Measurements from ENCODE around the gene ACAD8.

The ACAD8 gene

DNA sequence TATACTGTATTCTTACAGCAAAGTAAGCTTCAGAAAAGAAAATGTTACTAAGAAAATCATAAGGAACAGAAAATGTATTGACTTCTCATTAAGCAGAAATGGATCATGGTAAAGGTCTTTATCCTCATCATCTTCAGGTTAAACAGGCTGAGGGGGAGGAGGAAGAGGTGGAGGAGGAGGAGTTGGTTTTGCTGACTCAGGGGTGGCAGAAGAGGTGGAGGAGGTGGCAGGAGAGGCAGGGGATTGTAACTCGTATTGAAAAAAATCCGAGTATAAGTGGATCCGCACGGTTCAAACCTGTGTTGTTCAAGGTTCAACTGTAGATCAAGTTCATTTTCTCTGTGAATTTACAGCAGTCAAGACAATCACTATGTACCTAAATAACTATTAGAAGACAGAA is 35.8 kb downstream of the ACAD8 start:
- no peak for ATAC-seq
- TF ChIP-seq OSR1 (CRISPR knock-in tag; IDR thresholded peaks at IDR 0.05): no peak
- TF ChIP-seq TOX (CRISPR knock-in tag; IDR thresholded peaks at IDR 0.05; ENCODE audit: borderline replicate concordance): no peak
- TF ChIP-seq, protein P1, sequence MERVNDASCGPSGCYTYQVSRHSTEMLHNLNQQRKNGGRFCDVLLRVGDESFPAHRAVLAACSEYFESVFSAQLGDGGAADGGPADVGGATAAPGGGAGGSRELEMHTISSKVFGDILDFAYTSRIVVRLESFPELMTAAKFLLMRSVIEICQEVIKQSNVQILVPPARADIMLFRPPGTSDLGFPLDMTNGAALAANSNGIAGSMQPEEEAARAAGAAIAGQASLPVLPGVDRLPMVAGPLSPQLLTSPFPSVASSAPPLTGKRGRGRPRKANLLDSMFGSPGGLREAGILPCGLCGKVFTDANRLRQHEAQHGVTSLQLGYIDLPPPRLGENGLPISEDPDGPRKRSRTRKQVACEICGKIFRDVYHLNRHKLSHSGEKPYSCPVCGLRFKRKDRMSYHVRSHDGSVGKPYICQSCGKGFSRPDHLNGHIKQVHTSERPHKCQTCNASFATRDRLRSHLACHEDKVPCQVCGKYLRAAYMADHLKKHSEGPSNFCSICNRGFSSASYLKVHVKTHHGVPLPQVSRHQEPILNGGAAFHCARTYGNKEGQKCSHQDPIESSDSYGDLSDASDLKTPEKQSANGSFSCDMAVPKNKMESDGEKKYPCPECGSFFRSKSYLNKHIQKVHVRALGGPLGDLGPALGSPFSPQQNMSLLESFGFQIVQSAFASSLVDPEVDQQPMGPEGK (CRISPR knock-in tag; IDR thresholded peaks at IDR 0.05; ENCODE audit: borderline replicate concordance): no peak
- no peak for TF ChIP-seq ZFP30 (CRISPR knock-in tag; IDR thresholded peaks at IDR 0.05)
- TF ChIP-seq, protein P2, sequence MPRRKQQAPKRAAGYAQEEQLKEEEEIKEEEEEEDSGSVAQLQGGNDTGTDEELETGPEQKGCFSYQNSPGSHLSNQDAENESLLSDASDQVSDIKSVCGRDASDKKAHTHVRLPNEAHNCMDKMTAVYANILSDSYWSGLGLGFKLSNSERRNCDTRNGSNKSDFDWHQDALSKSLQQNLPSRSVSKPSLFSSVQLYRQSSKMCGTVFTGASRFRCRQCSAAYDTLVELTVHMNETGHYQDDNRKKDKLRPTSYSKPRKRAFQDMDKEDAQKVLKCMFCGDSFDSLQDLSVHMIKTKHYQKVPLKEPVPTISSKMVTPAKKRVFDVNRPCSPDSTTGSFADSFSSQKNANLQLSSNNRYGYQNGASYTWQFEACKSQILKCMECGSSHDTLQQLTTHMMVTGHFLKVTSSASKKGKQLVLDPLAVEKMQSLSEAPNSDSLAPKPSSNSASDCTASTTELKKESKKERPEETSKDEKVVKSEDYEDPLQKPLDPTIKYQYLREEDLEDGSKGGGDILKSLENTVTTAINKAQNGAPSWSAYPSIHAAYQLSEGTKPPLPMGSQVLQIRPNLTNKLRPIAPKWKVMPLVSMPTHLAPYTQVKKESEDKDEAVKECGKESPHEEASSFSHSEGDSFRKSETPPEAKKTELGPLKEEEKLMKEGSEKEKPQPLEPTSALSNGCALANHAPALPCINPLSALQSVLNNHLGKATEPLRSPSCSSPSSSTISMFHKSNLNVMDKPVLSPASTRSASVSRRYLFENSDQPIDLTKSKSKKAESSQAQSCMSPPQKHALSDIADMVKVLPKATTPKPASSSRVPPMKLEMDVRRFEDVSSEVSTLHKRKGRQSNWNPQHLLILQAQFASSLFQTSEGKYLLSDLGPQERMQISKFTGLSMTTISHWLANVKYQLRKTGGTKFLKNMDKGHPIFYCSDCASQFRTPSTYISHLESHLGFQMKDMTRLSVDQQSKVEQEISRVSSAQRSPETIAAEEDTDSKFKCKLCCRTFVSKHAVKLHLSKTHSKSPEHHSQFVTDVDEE (CRISPR knock-in tag; IDR thresholded peaks at IDR 0.05): no peak
- TF ChIP-seq, protein P3, sequence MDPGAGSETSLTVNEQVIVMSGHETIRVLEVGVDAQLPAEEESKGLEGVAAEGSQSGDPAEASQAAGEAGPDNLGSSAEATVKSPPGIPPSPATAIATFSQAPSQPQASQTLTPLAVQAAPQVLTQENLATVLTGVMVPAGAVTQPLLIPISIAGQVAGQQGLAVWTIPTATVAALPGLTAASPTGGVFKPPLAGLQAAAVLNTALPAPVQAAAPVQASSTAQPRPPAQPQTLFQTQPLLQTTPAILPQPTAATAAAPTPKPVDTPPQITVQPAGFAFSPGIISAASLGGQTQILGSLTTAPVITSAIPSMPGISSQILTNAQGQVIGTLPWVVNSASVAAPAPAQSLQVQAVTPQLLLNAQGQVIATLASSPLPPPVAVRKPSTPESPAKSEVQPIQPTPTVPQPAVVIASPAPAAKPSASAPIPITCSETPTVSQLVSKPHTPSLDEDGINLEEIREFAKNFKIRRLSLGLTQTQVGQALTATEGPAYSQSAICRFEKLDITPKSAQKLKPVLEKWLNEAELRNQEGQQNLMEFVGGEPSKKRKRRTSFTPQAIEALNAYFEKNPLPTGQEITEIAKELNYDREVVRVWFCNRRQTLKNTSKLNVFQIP (CRISPR knock-in tag; IDR thresholded peaks at IDR 0.05; ENCODE audit: borderline replicate concordance, low read depth): no peak
- no peak for TF ChIP-seq TCF4 (CRISPR knock-in tag; IDR thresholded peaks at IDR 0.05; ENCODE audit: borderline replicate concordance)
- no peak for TF ChIP-seq ARNTL (CRISPR knock-in tag; IDR thresholded peaks at IDR 0.05; ENCODE audit: borderline replicate concordance, low read depth)
- no peak for TF ChIP-seq ISL1 (CRISPR knock-in tag; IDR thresholded peaks at IDR 0.05)
- TF ChIP-seq, protein P4, sequence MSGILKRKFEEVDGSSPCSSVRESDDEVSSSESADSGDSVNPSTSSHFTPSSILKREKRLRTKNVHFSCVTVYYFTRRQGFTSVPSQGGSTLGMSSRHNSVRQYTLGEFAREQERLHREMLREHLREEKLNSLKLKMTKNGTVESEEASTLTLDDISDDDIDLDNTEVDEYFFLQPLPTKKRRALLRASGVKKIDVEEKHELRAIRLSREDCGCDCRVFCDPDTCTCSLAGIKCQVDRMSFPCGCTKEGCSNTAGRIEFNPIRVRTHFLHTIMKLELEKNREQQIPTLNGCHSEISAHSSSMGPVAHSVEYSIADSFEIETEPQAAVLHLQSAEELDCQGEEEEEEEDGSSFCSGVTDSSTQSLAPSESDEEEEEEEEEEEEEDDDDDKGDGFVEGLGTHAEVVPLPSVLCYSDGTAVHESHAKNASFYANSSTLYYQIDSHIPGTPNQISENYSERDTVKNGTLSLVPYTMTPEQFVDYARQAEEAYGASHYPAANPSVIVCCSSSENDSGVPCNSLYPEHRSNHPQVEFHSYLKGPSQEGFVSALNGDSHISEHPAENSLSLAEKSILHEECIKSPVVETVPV (CRISPR knock-in tag; IDR thresholded peaks at IDR 0.05): no peak
- no peak for TF ChIP-seq ZC3H10 (CRISPR knock-in tag; IDR thresholded peaks at IDR 0.05)
- TF ChIP-seq ZNF70 (CRISPR knock-in tag; IDR thresholded peaks at IDR 0.05): no peak
- no peak for TF ChIP-seq ESRRG (CRISPR knock-in tag; IDR thresholded peaks at IDR 0.05)
- no peak for TF ChIP-seq ZNF8 (CRISPR knock-in tag; IDR thresholded peaks at IDR 0.05)

DNA sequence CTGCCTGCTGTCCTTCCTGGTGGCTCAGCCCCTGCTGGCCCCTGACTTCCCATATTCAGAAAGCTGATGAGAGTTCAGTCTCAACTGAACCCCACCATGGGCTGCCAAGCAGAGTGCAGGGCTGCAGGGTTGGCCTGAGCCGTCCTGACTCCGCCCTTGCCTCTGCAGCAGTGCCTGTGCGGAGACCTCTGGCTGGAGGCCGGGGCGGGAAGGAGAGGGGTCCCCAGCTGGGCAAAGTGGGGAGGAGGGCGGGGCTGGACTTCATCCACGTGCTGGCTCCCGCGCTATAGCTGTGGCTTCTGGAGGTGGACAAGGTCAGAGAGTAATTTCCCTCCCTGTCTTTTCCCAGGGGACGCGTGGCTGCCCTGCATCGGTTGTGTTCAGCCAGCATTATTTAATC is 36.4 kb downstream of the ACAD8 start:
- no peak for ATAC-seq
- TF ChIP-seq ZFP30 (CRISPR knock-in tag; IDR thresholded peaks at IDR 0.05): no peak
- TF ChIP-seq, protein P3 (CRISPR knock-in tag; IDR thresholded peaks at IDR 0.05; ENCODE audit: borderline replicate concordance, low read depth): no peak
- TF ChIP-seq GLIS3 (CRISPR knock-in tag; IDR thresholded peaks at IDR 0.05): no peak
- no peak for TF ChIP-seq ZC3H10 (CRISPR knock-in tag; IDR thresholded peaks at IDR 0.05)
- no peak for TF ChIP-seq ZFP3 (CRISPR knock-in tag; IDR thresholded peaks at IDR 0.05)
- no peak for TF ChIP-seq OSR1 (CRISPR knock-in tag; IDR thresholded peaks at IDR 0.05)
- no peak for TF ChIP-seq ZNF565 (CRISPR knock-in tag; conservative IDR thresholded peaks at IDR 0.05; ENCODE audit: low read depth)
- TF ChIP-seq, protein P4 (CRISPR knock-in tag; IDR thresholded peaks at IDR 0.05): no peak
- TF ChIP-seq ZNF8 (CRISPR knock-in tag; IDR thresholded peaks at IDR 0.05): no peak
- no peak for TF ChIP-seq CSDC2 (CRISPR knock-in tag; IDR thresholded peaks at IDR 0.05)
- TF ChIP-seq TOX (CRISPR knock-in tag; IDR thresholded peaks at IDR 0.05; ENCODE audit: borderline replicate concordance): no peak
- TF ChIP-seq PPARA (CRISPR knock-in tag; IDR thresholded peaks at IDR 0.05; ENCODE audit: borderline replicate concordance): no peak

Measured in SK-N-SH treated with all-trans-retinoic acid at 6 μM for 48 hours (cell line).